B cell (primary cell): ENCODE measurements around the gene ANKS1B.

ENCODE experiments used
- EZH2 ChIP-seq: IDR thresholded peaks from 2 replicates; pipeline ENCODE4 v1.6.1; 2012; ENCODE audit warnings: borderline replicate concordance, low read depth, mild to moderate bottlenecking, moderate library complexity, low read length; ENCODE audit not compliant: insufficient read depth, poor library complexity, severe bottlenecking
- TF ChIP-seq, protein P1 (sequence below): fragments of 200-600 bp; IDR thresholded peaks from one replicate; pipeline ENCODE4 v1.8.0; 2022; ENCODE audit warnings: antibody characterized with exemption, mild to moderate bottlenecking

GRCh38 chr12:98828802-98829600 lies 1155.7 kb downstream of the ANKS1B start:
- TF ChIP-seq, protein P1, sequence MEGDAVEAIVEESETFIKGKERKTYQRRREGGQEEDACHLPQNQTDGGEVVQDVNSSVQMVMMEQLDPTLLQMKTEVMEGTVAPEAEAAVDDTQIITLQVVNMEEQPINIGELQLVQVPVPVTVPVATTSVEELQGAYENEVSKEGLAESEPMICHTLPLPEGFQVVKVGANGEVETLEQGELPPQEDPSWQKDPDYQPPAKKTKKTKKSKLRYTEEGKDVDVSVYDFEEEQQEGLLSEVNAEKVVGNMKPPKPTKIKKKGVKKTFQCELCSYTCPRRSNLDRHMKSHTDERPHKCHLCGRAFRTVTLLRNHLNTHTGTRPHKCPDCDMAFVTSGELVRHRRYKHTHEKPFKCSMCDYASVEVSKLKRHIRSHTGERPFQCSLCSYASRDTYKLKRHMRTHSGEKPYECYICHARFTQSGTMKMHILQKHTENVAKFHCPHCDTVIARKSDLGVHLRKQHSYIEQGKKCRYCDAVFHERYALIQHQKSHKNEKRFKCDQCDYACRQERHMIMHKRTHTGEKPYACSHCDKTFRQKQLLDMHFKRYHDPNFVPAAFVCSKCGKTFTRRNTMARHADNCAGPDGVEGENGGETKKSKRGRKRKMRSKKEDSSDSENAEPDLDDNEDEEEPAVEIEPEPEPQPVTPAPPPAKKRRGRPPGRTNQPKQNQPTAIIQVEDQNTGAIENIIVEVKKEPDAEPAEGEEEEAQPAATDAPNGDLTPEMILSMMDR, result no peak
- TF ChIP-seq EZH2, result no peak
